Measurements from ENCODE around the gene PVALEF. TPM values are rescaled to one million over a fixed set of nuclear protein-coding genes. Genes with fewer than 3 reads are reported as not detected.

Gene PVALEF
- total RNA-seq, 1 donor: not detected

- Histone ChIP-seq H4K20me1 (ENCODE audit: insufficient read depth, low read length) (no peaks in the 10 kb centered on the region), H3K4me3 (ENCODE audit: insufficient read depth, low read length) (no peak overlapping the region), H3K4me2 (ENCODE audit: insufficient read depth, low read length) (no peak overlapping the region), H3K27me3 (ENCODE audit: insufficient read depth, low read length) (no peaks in the 10 kb centered on the region), H3K9me3 (ENCODE audit: low read depth, low read length) (no peaks in the 10 kb centered on the region), H3K4me1 (ENCODE audit: insufficient read depth, low read length) (no peaks in the 10 kb centered on the region), H3K79me2 (ENCODE audit: insufficient read depth, low read length) (no peaks in the 10 kb centered on the region), H2AFZ (ENCODE audit: low read length) (no peak overlapping the region), H3K36me3 (ENCODE audit: insufficient read depth, low read length) (no peaks in the 10 kb centered on the region), H3K27ac (ENCODE audit: low read depth, low read length) (no peak overlapping the region)
- DNase-seq (ENCODE audit: insufficient read length, low spot score, missing footprints): no peak
- TF ChIP-seq CTCF (IDR thresholded peaks at IDR 0.05; ENCODE audit: extremely low read depth, low read depth, low read length): no peak
Measured at GRCh38 chr17:81194941-81195901, 29.9 kb downstream of the PVALEF start.

GRCh38 chr17:81195941-81196495 is 30.7 kb downstream of the PVALEF start:
- H3K36me3 ChIP-seq (ENCODE audit: insufficient read depth, low read length): no peaks in the 10 kb centered on the region
- DNase-seq (ENCODE audit: insufficient read length, low spot score, missing footprints): no peak
- no peaks in the 10 kb centered on the region for H3K9me3 ChIP-seq (ENCODE audit: low read depth, low read length)
- H3K79me2 ChIP-seq (ENCODE audit: insufficient read depth, low read length): no peaks in the 10 kb centered on the region
- H4K20me1 ChIP-seq (ENCODE audit: insufficient read depth, low read length): no peaks in the 10 kb centered on the region
- H3K4me3 ChIP-seq (ENCODE audit: insufficient read depth, low read length): no peak overlapping the region
- no peak overlapping the region for H2AFZ ChIP-seq (ENCODE audit: low read length)
- no peak for TF ChIP-seq CTCF (IDR thresholded peaks at IDR 0.05; ENCODE audit: extremely low read depth, low read depth, low read length)
- no peaks in the 10 kb centered on the region for H3K27me3 ChIP-seq (ENCODE audit: insufficient read depth, low read length)
- H3K4me1 ChIP-seq (ENCODE audit: insufficient read depth, low read length): no peaks in the 10 kb centered on the region
- H3K4me2 ChIP-seq (ENCODE audit: insufficient read depth, low read length): no peak overlapping the region
- no peak overlapping the region for H3K27ac ChIP-seq (ENCODE audit: low read depth, low read length)

- no peaks in the 10 kb centered on the region for H3K27me3 ChIP-seq (ENCODE audit: insufficient read depth, low read length)
- no peak for TF ChIP-seq CTCF (IDR thresholded peaks at IDR 0.05; ENCODE audit: extremely low read depth, low read depth, low read length)
Measured at GRCh38 chr17:81196505-81197408, 31.4 kb downstream of the PVALEF start.

More at GRCh38 chr17:81196505-81197408, 31.4 kb downstream of the PVALEF start:
- H3K36me3 ChIP-seq (ENCODE audit: insufficient read depth, low read length): no peaks in the 10 kb centered on the region
- no peak overlapping the region for H3K4me3 ChIP-seq (ENCODE audit: insufficient read depth, low read length)
- no peak for DNase-seq (ENCODE audit: insufficient read length, low spot score, missing footprints)
- no peaks in the 10 kb centered on the region for H4K20me1 ChIP-seq (ENCODE audit: insufficient read depth, low read length)
- H2AFZ ChIP-seq (ENCODE audit: low read length): no peak overlapping the region
- no peak overlapping the region for H3K4me2 ChIP-seq (ENCODE audit: insufficient read depth, low read length)
- H3K4me1 ChIP-seq (ENCODE audit: insufficient read depth, low read length): no peaks in the 10 kb centered on the region
- H3K79me2 ChIP-seq (ENCODE audit: insufficient read depth, low read length): no peaks in the 10 kb centered on the region
- H3K27ac ChIP-seq (ENCODE audit: low read depth, low read length): no peak overlapping the region
- no peaks in the 10 kb centered on the region for H3K9me3 ChIP-seq (ENCODE audit: low read depth, low read length)
